ENCODE results near the gene KDM4B.

KDM4B gene

DNA sequence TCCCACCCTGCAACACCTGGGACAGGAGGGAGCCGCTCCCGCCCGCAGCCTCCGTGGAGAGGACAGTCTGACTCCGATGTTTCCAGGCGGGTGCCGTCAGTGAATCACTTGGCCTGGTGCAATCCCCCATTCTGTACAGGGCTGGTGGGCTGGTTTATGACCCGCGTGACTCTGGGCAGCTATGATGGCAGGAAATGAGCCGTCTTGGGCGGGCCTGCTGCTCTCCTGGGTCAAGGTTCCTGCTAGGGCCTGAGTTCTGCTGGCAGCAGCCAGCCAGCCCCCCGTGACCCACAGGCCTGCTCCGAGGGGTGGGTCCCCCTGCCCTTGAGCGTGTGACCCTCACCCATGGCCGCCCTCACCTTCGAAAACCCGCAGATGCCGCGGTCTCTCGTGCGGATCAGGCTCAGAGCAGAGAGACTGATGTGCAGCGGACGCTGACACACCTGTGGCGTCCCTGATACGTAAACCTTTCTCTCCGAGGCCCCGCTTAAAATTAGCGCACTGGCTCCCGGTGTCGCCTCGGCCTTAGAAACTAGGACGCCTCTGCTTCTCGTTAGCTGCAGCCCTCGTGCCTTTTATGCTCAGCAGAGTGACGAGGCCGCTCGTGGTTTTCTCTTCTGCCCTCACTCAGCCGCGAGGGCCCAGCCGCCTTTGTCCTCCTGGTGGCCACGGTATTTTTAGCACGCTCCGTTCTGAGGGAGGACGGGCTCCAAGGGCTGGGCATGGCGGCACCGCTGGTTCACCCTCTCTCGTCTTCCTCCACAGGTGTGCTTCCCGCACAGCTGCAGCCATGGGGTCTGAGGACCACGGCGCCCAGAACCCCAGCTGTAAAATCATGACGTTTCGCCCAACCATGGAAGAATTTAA lies 63.4 kb downstream of the KDM4B start:
- no peak for DNase-seq (ENCODE audit: low read depth)

DNA sequence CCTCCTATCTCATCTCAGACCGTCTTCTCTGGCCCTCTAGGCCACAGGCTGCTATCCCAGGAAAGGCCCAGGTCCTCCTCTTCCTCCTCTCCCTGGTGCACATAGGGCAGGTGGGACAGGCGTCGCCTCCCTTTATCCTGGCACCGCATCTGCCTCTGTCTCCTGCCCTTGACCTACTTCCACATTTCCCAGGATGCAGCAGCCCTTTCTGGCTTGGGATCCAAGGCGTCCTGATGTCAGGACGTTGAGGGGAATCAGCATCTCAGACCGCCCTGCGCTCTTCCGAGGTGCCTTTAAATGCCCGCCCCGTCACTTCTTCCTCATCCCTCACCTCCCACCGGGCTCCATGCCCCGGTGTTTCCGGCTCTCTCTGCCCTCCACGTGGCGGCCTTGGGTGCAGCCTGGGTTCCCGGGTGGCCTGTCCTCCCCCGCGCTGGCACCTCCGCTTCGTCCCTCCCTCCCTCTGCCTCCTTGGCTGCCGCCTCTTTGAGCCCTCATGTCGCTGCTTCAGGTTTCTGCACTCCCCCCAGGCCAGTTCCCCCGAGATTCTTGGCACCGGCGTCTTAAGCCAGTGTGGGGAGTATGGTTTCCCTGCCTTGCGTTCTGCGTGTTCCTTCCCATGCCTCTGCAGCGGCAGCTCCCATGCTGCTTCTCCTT lies 66.3 kb downstream of the KDM4B start:
- DNase-seq (ENCODE audit: low read depth): no peak

DNA sequence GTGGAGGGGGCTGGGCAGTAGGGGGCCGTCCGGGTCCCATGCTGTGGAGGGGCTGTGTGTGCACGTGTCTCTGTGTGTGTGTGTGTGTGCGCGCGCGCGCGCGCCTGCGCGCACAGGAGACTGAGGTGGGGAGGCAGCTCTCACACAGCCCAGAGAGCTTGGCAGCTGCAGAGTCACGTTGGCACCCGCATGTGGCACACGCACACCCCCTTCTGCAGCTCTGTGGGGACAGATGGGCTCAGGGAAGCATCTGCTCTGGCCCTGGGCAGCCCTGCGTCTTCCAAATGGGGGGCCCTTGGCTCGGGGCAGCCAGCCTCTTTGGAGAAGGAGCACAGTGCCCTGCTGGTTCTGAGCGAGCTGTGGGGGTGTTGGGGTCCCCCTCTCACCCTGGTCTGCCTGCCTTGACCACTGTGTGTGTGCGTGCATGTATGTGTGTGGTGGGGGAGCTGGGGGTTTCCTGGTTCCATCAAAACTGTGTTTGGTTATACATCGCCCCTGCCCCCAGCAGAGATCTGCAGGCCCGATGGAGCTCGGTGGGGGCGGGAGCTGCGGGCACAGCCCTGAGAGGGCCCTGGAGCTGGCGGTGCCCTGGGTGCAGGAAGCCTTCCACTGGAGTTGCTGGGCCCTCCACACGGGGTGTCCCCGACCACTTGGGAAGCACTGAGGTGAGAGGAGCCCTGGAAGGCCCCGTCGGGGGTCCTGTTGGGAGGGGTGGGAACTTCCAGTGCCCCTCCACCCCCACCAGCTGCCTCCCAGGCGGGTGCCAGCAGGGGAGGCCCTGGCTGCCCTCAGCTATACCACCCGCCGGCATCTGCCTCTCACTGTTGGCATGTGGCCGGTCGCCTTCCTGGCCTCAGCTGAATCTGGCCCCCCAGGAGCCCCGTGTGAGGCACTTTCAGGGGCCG lies 67.1 kb downstream of the KDM4B start:
- no peak for DNase-seq (ENCODE audit: low read depth)

DNA sequence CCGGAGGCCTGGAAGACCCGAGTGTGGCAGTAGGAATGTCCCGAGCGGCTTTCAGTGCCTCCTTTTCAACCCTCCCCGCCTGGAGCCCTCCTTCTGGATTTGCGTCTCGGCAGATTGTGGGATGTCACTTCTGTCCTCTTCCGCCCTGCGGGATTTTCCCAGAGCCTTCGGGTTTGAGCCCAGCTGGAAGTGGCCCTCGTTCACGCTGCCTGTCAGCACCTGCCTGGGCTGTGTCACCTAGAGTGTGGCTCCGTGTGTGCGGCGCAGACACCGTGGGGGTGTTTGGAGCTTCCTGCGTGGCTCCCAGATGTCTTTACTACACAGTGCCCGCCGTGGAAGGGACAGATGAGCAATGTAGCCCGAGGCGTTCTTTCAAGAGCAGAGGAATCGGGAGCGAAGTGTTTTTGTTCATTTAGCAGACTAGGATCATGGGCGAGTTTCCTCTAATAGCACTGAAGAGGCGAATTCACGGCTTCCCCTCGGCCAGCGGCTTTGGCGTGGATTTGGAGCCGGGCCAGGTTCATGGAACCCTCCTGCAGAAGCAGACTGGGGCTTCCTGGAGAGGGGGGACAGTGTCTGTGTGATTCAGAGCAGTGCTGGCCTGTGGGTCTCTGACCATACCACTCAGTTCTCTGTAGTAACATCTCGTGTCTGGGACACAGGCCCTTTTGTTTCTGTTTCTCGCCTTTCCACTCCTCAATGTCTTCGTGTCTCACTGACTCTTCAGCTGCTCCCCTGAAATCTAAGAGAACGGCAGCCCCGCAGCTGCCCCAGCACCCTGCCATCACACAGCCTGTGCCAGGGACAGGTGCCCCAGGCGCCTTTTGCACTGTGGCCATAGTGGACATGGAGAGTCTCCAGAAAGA lies 68.0 kb downstream of the KDM4B start:
- DNase-seq (ENCODE audit: low read depth): no peak

DNA sequence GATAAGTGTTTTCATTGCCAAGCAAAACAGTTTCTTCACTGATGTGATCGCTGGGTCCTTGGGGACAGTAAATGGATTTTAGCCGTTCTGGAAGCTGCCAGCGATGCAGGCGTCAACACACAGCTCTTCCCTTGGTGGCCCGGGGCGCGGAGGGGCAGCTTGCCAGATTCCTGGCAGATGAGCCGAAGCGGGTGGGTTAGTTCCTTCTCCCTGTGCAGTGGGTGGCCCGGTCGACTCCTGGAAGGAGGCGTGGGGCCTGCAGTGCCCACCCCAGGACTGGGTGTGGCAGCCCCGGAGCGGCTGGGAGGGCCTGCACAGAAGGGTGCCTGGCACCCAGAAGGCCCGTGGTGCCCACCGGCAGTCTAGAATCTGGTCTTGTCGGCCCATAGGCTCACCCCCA lies 69.0 kb downstream of the KDM4B start:
- no peak for DNase-seq (ENCODE audit: low read depth)

DNA sequence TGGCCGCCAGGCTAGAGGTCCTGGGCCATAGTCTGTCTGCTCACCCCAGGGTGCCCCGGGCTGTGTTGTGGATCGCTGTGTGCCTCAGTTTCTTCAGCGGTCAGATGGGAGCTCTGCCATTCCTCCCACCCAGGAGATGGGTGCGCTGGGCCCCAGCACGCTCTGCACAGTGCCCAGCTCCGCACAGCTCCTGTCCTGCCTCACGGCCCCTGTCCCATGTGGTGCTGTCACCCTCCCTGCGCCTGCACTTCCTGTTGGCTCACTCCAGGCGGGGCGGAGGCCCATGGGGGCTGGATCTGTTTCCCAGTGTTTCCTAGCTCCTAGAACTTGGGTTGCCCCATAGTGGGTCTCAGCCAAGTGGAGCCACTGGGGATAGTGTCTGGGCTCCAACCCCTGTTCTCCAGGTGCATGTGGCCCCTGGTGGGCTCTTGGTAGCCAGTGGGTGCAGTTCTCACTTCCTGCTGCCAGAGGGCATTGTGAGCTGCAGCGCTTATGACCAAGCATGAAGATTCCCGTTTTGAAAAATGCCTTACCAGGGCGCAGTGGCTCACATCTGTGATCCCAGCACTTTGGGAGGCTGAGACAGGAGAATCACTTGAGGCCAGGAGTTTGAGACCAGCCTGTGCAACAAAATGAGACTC lies 69.8 kb downstream of the KDM4B start:
- DNase-seq (ENCODE audit: low read depth): no peak

DNA sequence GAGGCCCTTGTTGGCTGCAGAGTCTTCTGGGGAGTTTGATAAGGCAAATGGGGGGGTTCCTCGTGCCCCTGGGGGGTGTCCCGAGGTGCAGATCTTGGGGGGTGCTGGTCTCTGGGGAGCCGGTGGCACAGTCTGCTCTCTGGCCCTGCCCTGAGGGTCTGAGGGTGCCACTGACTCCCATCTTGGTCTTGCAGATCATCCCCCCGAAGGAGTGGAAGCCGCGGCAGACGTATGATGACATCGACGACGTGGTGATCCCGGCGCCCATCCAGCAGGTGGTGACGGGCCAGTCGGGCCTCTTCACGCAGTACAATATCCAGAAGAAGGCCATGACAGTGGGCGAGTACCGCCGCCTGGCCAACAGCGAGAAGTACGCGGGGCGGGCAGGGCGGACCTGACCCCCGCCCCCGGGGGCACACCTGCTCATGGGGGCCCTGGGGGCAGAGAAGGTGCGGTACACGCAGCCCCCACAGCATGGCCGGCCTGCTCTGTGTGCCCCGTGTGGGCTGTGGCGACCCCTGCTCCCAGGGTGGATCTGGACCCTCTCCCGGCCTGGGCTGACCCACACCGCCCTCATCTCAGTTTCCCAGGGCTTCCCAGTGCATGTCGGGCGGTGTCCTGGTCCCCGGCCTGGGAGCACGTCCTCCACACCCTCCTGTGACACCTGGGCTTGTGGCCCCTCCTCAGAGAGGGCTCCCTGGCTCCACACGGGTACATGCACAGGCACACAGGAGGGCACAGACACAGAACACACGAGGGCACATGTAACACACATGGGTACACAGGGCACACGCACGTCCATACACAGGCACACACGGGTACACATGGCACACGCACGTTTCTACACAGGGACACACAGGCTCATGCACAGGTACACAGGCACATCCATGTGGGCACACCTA lies 71.0 kb downstream of the KDM4B start:
- no peak for DNase-seq (ENCODE audit: low read depth)

DNA sequence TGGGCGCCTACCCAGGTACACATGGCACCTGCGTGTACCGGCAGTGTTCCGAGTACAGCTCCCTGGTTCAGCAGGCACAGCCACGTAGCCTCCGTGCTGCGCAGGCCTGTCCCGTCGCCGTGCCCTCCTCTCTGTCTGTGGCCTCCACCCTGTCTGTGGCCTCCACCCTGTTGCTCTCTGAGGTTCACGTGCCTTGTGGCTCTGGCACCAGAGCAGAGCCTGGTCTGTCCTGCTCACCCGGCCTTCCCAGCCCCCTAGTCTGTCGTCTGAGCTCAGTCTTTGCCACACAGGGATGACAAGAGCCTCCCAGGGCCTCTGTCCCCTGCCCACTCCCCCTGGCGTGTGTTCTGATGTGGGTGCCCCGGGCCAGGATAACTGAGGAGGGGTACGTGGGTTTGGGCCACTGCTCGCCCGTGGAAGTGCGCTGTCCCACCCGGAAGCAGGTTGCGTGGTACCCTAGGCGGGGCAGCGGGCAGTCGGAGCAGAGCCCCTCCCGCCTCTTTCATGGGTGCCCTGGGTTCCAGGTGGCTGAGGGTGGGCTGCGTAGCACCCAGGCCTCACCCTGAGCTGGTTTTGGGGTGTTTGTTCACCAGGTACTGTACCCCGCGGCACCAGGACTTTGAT lies 71.7 kb downstream of the KDM4B start:
- no peak for DNase-seq (ENCODE audit: low read depth)

DNA sequence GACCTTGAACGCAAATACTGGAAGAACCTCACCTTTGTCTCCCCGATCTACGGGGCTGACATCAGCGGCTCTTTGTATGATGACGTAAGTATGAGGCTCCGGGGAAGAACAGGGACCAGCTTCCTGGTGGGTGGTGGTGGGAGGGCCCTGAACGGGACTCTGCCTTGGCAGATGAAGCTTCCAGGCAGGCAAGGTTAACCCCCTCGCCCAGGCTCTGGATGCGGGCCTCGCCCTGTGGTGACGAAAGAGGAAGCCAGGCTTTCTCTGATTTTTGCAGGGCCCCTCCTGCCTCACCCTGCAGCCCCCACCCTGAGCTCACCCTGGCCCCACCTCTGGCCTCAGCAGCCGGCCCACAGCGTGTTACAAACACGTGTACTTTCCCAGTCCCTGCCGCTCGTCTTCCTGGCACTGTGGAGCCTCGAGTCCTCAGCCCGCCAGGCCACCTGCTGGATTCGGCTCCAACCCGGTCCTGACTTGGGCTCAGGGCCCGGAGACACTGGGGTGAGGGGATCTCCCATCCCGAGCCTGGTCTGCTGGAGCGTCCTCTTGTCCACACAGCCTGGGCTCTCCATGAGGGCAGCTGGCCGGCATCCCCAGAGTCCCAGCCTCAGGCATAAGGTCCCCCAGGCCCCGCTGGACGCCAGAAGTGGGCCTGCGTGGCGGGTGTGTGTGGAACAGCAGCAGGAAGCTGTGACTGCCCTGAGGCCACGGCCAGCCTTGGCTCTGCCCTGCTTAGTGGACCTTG lies 72.4 kb downstream of the KDM4B start:
- no peak for DNase-seq (ENCODE audit: low read depth)

DNA sequence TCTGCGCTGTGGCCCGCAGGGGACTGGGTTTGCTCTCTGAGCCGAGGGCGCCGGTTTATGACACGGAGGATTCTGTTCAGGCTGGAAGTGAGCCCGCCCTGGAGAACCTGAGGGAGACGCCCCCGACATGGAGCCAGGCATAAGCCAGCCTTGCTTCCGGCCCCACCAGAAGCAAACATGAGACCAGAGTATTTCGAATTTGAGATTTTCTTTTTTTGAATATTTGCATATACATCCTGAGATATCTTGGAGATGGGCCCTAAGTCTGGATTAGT lies 72.9 kb downstream of the KDM4B start:
- no peak for DNase-seq (ENCODE audit: low read depth)

DNA sequence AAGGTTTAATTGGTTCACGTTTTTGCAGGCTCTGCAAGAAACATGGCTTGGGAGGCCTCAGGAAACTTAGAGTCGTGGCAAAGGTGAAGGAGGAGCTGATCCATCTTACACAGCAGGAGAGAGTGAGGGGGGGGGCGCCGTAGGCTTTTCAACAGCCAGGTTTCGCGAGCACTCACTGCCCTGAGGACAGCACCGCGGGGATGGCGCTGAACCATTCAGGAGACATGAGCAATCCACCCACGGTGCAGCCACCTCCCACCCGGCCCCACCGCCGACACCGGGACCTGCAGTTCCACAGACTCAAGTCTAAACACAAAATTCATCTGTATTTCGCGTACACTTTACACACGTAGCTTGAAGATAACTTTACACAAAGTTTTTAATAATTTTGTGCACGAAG lies 73.6 kb downstream of the KDM4B start:
- no peak for DNase-seq (ENCODE audit: low read depth)

DNA sequence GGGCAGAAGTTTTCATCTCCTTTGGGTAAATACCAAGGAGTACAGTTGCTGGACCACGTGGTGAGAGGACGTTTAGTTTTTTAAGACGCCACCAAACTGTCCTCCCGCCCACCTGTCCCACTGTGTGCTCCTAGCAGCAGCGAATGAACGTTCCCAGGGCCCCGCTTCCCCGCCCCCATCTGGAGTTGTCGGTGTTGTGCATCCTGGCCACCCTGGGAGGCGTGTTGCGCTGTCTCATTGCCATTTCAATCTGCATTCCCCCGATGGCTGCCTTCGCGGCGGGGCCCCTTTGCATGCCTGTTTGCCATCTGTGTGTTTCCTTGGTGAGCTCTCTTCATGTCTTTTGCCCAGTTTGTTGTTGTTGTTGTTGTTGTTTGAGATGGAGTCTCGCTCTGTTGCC lies 76.1 kb downstream of the KDM4B start:
- DNase-seq (ENCODE audit: low read depth): no peak

DNA sequence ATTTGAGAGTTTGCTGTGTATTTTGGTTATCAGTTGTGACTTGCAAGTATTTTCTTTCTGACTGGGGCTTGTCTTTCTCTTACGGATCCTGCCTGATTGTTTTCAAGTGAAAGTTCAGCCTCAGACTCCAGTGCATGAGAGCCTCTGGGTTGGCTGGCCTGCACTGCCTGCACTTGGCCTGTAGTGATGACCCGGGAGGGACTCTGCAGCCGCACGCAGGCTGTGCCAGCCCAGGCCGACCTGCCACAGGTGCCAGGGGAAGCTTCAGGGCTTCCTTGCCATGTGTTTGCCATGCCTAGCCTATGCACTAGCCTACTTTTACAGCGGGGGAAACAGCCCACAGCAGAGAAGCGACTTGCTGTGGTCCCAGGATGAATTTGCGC lies 77.0 kb downstream of the KDM4B start:
- DNase-seq (ENCODE audit: low read depth): no peak

DNA sequence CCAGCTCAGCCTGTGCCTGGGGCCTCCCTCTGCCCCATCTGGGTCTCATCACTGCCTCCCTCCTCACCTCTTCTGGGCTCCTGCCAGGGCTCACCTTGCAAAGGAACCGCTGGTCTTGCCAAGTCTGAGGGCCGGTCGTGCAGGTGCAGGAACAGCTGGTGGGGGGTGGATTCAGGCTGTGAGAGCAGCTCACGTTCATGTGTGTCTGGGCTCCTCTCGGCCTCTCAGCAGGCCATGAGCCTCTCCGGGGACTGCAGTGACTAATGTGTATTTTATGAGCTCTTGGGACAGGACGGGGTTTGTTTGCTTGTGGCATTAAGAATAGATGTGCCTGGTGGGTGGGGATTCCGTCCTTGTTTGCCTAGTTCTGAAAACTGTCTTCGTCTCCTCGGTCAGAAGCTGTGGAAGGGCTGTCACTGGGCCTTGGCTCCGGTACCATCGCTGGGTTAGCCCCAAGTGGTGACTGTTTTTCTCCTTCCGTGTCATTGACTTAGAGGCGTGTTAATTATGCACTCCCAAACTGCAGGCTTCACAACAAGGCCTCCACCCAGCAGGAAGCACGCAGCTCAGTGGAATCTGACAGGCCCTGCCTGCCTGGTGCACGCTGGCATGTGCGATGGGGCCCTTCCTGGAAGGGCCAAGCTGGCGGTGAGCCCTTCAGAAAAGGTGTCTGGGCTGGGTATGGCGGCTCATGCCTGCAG lies 77.6 kb downstream of the KDM4B start:
- DNase-seq (ENCODE audit: low read depth): no peak

DNA sequence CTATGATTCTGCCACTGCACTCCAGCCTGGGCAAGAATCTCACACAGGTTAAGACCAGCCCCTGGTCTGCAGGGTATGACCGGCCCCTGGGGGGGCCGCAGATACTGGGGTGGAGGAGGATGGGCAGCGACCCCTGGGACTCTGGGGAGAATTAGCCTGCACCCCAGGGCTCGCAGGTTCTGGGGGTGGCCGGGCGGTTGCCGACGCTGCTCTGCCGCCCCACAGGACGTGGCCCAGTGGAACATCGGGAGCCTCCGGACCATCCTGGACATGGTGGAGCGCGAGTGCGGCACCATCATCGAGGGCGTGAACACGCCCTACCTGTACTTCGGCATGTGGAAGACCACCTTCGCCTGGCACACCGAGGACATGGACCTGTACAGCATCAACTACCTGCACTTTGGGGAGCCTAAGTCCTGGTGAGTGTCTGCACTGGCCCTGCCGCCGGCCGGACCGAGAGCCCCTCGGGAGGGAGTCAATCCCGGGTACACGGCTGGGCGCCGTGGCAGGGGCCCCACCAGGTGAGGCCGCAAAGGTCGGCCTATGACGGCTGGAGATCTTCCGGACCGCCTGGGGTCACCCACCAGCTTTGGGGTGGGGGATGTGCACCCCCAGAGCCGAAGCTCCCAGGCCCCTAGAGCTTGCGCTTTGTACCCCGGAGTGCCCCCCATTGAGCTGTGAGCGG lies 78.5 kb downstream of the KDM4B start:
- DNase-seq (ENCODE audit: low read depth): no peak

DNA sequence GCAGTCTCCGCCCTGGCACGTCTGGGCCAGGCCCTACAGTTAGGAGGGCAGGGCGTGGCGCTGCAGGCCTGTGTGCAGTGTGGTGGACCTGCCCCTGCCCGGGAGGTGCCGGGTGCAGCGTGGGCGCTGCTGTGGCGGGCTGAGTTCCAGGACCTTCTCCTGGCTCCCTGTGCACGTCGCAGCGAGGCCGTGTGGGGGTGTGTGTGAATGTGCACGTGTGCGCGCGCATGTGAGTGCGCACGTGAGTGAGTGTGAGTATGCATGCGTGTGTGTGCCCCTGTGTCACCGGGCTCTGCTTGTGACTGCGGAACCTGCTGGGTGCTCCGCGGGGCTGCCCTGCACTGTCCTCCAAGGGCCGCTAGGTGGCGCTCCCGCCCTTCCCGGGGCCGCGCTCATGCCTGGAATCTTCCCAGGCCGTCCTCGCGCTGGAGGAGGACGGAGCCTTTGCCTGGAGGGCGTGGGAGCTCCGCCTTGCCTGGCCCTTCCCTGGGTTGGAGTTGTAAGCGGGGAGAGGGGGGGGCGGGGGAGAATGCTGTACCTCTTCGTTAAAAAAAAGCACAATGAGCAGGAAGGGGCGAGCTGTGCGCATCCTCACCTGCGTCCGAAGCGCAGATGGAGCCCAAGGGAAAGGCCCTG lies 79.3 kb downstream of the KDM4B start:
- peak; percentile 25 for DNase-seq (ENCODE audit: low read depth)

Measured in T follicular helper cell (primary cell).